GM12892 (cell line): ENCODE results near the gene CLSTN1.

Experiments
- POLR2A ChIP-seq: IDR thresholded peaks from 2 replicates; pipeline ENCODE4 v1.6.1; 2011; ENCODE audit warnings: low read depth, low read length, control low read depth
- POLR2AphosphoS5 ChIP-seq: IDR thresholded peaks from 2 replicates; pipeline ENCODE4 v1.6.1; 2011; ENCODE audit warnings: low read depth, low read length, control low read depth

GRCh38 chr1:9751971-9752370, 71.8 kb downstream of the CLSTN1 start:
- TF ChIP-seq POLR2A (no peak), POLR2AphosphoS5 (no peak)
